ENCODE data around the gene ULK3.

GRCh38 chr15:74825866-74826265 is 17.1 kb downstream of the ULK3 start:
- TF ChIP-seq CTCF (IDR thresholded peaks at IDR 0.05) (no peak), ZNF232 (CRISPR knock-in tag; IDR thresholded peaks at IDR 0.05) (no peak), ATF3 (CRISPR knock-in tag; conservative IDR thresholded peaks at IDR 0.05) (no peak), MAX (CRISPR knock-in tag; IDR thresholded peaks at IDR 0.05) (no peak), ETV6 (CRISPR knock-in tag; IDR thresholded peaks at IDR 0.05) (no peak), ZNF138 (CRISPR knock-in tag; conservative IDR thresholded peaks at IDR 0.05) (no peak), PRDM15 (CRISPR knock-in tag; IDR thresholded peaks at IDR 0.05) (no peak), NFE2L1 (CRISPR knock-in tag; IDR thresholded peaks at IDR 0.05) (no peak)

Measured in WTC11 (cell line).